Ovary (tissue), 9 donors: ENCODE measurements around the gene IL1RAPL1. TPM values are rescaled to one million over a fixed set of nuclear protein-coding genes. Genes with fewer than 3 reads are reported as not detected.

Experiments
- DNase-seq, 5 donors: peaks; one replicate each; pipeline ENCODE4 v3.0.0-alpha.2; 2019 to 2020
- H3K27ac ChIP-seq, 2 donors: fragments of 200-600 bp; one replicate each; pipeline versions ENCODE4 v1.5.1 to v1.8.0; 2019 to 2022
- H3K27me3 ChIP-seq: fragments of 200-600 bp; one replicate; pipeline ENCODE4 v1.8.0; 2022
- H3K36me3 ChIP-seq: fragments of 200-600 bp; sonication (generic); one replicate; pipeline ENCODE4 v1.5.1; 2019
- H3K4me1 ChIP-seq: one replicate; pipeline ENCODE4 v1.8.1; 2013; ENCODE audit warnings: mild to moderate bottlenecking, moderate library complexity; ENCODE audit not compliant: insufficient read depth
- H3K4me3 ChIP-seq: fragments of 200-600 bp; sonication (generic); one replicate; pipeline ENCODE4 v1.5.1; 2017
- H3K9me3 ChIP-seq, 2 donors: fragments of 200-600 bp in 1 of 2; sonication (generic) in 1 of 2; one replicate each; pipeline versions ENCODE4 v1.5.1 to v1.8.1; 2013 to 2019; ENCODE audit warnings: mild to moderate bottlenecking in 1 of 2, moderate library complexity in 1 of 2
- EP300 ChIP-seq: sonication (generic); formaldehyde crosslinking; IDR thresholded peaks from one replicate; pipeline ENCODE4 v1.6.1; 2017; ENCODE audit warnings: antibody characterized with exemption
- POLR2A ChIP-seq: fragments of 450-650 bp; IDR thresholded peaks from one replicate; pipeline ENCODE4 v1.6.1; 2017; ENCODE audit warnings: antibody characterized with exemption, mild to moderate bottlenecking, moderate library complexity
- whole genome bisulfite sequencing, 3 donors: extraction: QIAGEN DNeasy Blood & Tissue Kit in 1 of 3; methylation state at CpG; one replicate each; pipeline versions ENCODE4 v1.1.5 to v1.1.7; 2013 to 2017; 5-methylcytosine and 5-hydroxymethylcytosine counted together
- intact Hi-C, 4 donors: fragments of 100-400 bp; cut with DNase I; formaldehyde crosslinking; loops; one replicate each; pipeline versions ENCODE4 v1.11.0 to v1.15.1; 2022 to 2023
- polyA plus RNA-seq, 2 donors: library from polyadenylated mRNA; stranded (reverse); fragments of 200-250 nt in 1 of 2; fragments of 350-450 nt in 1 of 2; fragmentation: Illumina TruSeq in 1 of 2; extraction: RNeasy Lipid Tissue Mini Kit (QIAGEN cat#74804) in 1 of 2; gene quantifications; one replicate each; pipeline ENCODE4 v1.2.3, GENCODE V29; 2013 to 2014
- total RNA-seq, 7 donors: library from RNA; depleted of rRNA in 2 of 7; stranded (reverse); fragments of >200 nt in 2 of 7; fragmentation: NEBNext Ultra II Directional in 3 of 7; extraction: Animal tissue kit (Norgen Biotek cat#: 25700) in 3 of 7; gene quantifications; one replicate each; pipeline versions ENCODE4 v1.1.0 to v1.2.4, GENCODE V29; 2016 to 2023
- TF ChIP-seq, protein P1 (sequence below), 3 donors: fragments of 450-650 bp in 2 of 3; fragments of 200-600 bp in 1 of 3; IDR thresholded peaks; one replicate each; pipeline versions ENCODE4 v1.5.1 to v1.8.0; 2016 to 2022; ENCODE audit warnings: antibody characterized with exemption in 3 of 3, mild to moderate bottlenecking in 1 of 3
- donor health status: DM: no; HTN: no; CAD: no; lungs with moderate emphysema.
- donor health status: DM: no; HTN: no; CAD: no.
- donor health status: Bipolar disorder and iron deficiency.
- donor health status: DM: yes; HTN: yes; CAD: no.
- donor health status: DM: no; HTN: no; CAD: no.
- donor health status: DM: yes; HTN: yes; CAD: no.

IL1RAPL1 gene
- total and polyA plus RNA-seq, 9 donors: 0.23 to 1.3 (median 0.61) TPM

DNA sequence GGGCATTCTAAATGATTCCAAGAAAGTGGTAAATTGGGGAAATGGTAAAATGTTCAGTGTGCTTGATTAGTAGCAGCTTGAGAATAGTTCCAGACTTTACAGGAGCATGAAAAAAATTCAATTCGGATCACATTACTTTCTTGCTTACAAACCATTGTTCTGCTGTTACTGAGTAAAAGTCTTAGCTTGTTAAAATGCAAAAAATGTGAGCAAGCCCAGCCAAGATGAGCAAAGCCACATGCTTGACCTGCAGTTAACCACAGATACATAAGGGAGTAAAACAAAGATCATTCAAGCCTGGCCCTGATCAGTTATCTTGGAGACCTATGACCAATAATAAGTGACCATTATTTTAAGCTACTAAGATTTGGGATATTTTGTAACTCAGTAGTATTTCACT is 1065.2 kb downstream of the IL1RAPL1 start:
- Histone ChIP-seq H3K27me3 (no peaks in the 10 kb centered on the region), H3K36me3 (no peaks in the 10 kb centered on the region), H3K4me1 (no peaks in the 10 kb centered on the region), H3K9me3 (no peaks in the 10 kb centered on the region), H3K4me3 (no peak overlapping the region), H3K27ac (no peak overlapping the region)
- TF ChIP-seq EP300 (no peak), POLR2A (no peak)
- TF ChIP-seq, protein P1, sequence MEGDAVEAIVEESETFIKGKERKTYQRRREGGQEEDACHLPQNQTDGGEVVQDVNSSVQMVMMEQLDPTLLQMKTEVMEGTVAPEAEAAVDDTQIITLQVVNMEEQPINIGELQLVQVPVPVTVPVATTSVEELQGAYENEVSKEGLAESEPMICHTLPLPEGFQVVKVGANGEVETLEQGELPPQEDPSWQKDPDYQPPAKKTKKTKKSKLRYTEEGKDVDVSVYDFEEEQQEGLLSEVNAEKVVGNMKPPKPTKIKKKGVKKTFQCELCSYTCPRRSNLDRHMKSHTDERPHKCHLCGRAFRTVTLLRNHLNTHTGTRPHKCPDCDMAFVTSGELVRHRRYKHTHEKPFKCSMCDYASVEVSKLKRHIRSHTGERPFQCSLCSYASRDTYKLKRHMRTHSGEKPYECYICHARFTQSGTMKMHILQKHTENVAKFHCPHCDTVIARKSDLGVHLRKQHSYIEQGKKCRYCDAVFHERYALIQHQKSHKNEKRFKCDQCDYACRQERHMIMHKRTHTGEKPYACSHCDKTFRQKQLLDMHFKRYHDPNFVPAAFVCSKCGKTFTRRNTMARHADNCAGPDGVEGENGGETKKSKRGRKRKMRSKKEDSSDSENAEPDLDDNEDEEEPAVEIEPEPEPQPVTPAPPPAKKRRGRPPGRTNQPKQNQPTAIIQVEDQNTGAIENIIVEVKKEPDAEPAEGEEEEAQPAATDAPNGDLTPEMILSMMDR (IDR thresholded peaks at IDR 0.05): no peak
- 12 to 22% (median 14%) methylated on average over 1 of the region's 1 CpG for whole genome bisulfite sequencing, 3 donors
- DNase-seq: no peak
- intact Hi-C loops: no loop called here

DNA sequence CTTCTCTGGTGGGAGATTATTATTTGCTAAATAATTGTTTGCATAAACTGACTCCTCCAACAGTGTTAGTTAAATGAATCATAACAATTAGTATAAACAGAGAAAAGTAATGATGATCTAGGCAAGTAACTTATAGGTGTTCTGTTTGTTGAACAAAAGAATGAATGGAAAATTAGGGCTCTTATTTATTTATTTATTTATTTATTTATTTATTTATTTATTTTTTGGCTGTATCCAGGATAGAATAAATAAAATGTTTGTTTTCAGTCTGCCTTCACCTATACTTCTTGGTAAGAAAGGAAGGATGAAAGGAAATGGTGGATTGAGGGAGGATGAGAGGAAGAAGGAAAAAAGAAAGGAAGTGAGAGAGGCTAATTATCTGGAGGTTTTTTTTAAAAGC is 1066.5 kb downstream of the IL1RAPL1 start:
- Histone ChIP-seq H3K9me3 (no peaks in the 10 kb centered on the region), H3K27ac (no peak overlapping the region), H3K36me3 (no peaks in the 10 kb centered on the region), H3K4me3 (no peak overlapping the region), H3K4me1 (no peaks in the 10 kb centered on the region), H3K27me3 (no peaks in the 10 kb centered on the region)
- TF ChIP-seq, protein P1 (IDR thresholded peaks at IDR 0.05): no peak
- TF ChIP-seq EP300 (no peak), POLR2A (no peak)
- no peak for DNase-seq
- intact Hi-C loops: no loop called here

DNA sequence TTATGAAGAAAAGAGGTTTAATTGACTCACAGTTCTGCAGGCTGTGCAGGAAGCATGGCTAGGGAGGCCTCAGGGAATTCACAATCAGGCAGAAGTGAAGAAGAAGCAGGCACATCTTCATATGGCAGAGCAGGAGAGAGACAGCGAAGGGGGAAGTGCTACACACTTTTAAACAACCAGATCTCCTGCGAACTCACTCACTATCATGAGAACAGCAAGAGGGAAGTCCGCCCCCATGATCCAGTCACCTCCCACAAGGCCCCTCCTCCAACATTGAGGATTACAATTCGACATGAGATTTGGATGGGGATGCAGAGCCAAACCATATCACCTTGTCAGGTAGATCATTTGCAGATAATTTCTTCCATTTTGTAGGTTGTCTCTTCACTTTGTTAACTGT is 1072.7 kb downstream of the IL1RAPL1 start:
- H3K27ac ChIP-seq: no peak overlapping the region
- intact Hi-C loops: no loop called here
- no peak for TF ChIP-seq EP300
- no peak for TF ChIP-seq POLR2A
- TF ChIP-seq, protein P1 (IDR thresholded peaks at IDR 0.05): no peak

DNA sequence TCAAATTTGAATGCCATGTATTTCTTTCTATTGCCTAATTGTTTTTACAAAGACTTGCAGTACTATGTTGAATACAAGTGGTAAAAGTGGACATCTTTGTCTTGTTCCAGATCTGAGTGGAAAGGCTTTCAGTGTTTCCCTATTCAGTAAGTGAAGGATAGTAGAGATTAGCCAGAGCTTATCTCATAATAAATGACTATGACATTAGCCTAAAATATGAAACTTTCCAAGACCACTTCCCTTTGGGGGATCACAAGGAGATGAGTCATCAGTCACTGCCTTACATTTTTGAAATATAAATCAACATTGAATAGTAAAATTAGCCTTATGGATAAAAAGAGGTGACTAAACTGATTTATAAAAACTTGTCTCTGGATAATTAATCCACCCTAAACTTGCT is 1074.0 kb downstream of the IL1RAPL1 start:
- no peaks in the 10 kb centered on the region for H3K9me3 ChIP-seq
- H3K36me3 ChIP-seq: no peaks in the 10 kb centered on the region
- TF ChIP-seq, protein P1 (IDR thresholded peaks at IDR 0.05): no peak
- TF ChIP-seq POLR2A: no peak
- no peaks in the 10 kb centered on the region for H3K4me1 ChIP-seq
- H3K27me3 ChIP-seq: no peaks in the 10 kb centered on the region
- DNase-seq: no peak
- no peak overlapping the region for H3K27ac ChIP-seq
- H3K4me3 ChIP-seq: no peak overlapping the region
- intact Hi-C loops: no loop called here

More for the DNA sequence above, 1072.7 kb downstream of the IL1RAPL1 start:
- no peaks in the 10 kb centered on the region for H3K36me3 ChIP-seq
- no peaks in the 10 kb centered on the region for H3K27me3 ChIP-seq
- no peak for DNase-seq
- no peak overlapping the region for H3K4me3 ChIP-seq
- H3K4me1 ChIP-seq: no peaks in the 10 kb centered on the region
- 67 to 80% (median 67%) methylated on average over 4 of the region's 4 CpGs for WGBS, 3 donors
- no peaks in the 10 kb centered on the region for H3K9me3 ChIP-seq

DNA sequence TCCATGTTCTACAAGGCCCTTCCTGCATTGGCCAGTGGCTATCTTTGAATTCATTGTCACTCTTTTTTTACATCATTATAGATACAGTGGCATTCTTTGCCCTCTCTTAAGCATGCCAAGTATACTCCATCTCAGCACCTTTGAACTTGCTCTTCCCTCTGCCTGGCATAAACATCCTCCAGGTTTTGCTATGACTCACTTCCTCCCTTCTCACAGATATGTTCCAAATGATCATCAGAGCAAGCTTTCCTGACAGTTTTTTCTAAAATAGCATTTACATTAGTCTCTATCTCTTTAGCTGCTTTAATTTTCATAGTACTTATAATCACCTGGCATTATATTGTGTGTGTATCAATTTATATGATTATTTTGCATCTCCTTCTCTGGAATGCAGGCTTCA is 1074.9 kb downstream of the IL1RAPL1 start:
- Histone ChIP-seq H3K36me3 (no peaks in the 10 kb centered on the region), H3K4me3 (no peak overlapping the region), H3K9me3 (no peaks in the 10 kb centered on the region), H3K27ac (no peak overlapping the region), H3K27me3 (no peaks in the 10 kb centered on the region), H3K4me1 (no peaks in the 10 kb centered on the region)
- intact Hi-C loops: no loop called here
- no peak for DNase-seq
- TF ChIP-seq EP300 (no peak), POLR2A (no peak)
- TF ChIP-seq, protein P1 (IDR thresholded peaks at IDR 0.05): no peak
